Trophoblast cell (in vitro differentiated cells and primary cell): ENCODE results near the gene SLPI. TPM values are rescaled to one million over a fixed set of nuclear protein-coding genes. Genes with fewer than 3 reads are reported as not detected.

Source experiments
- DNase-seq, 2 donors: peaks; one replicate each; pipeline ENCODE4 v3.0.0-alpha.2; 2016
- H2AFZ ChIP-seq: 2 replicates; pipeline ENCODE4 v1.6.1; 2013; ENCODE audit warnings: low read length, moderate library complexity, mild to moderate bottlenecking; ENCODE audit not compliant: insufficient read depth, poor library complexity
- H2AK5ac ChIP-seq: 2 replicates; pipeline ENCODE4 v1.6.1; 2013; ENCODE audit warnings: mild to moderate bottlenecking, low read length
- H2BK120ac ChIP-seq: 2 replicates; pipeline ENCODE4 v1.6.1; 2013; ENCODE audit warnings: low read length, mild to moderate bottlenecking, moderate library complexity; ENCODE audit not compliant: insufficient read depth, poor library complexity
- H2BK12ac ChIP-seq: 2 replicates; pipeline ENCODE4 v1.6.1; 2013; ENCODE audit warnings: mild to moderate bottlenecking, low read length, moderate library complexity
- H2BK5ac ChIP-seq: 2 replicates; pipeline ENCODE4 v1.6.1; 2013; ENCODE audit warnings: low read length, low read depth, moderate library complexity, mild to moderate bottlenecking; ENCODE audit not compliant: poor library complexity
- H3K14ac ChIP-seq: 2 replicates; pipeline ENCODE4 v1.6.1; 2013; ENCODE audit warnings: mild to moderate bottlenecking, low read length
- H3K18ac ChIP-seq: 2 replicates; pipeline ENCODE4 v1.6.1; 2013; ENCODE audit warnings: mild to moderate bottlenecking, low read length
- H3K23ac ChIP-seq: 2 replicates; pipeline ENCODE4 v1.6.1; 2013; ENCODE audit warnings: low read length
- H3K27ac ChIP-seq: 2 replicates; pipeline ENCODE4 v1.5.1; 2013; ENCODE audit warnings: low read depth, mild to moderate bottlenecking, inconsistent platforms, low read length, moderate library complexity
- H3K27me3 ChIP-seq: 2 replicates; pipeline ENCODE4 v1.6.1; 2013; ENCODE audit warnings: inconsistent platforms, mild to moderate bottlenecking, low read length, moderate library complexity; ENCODE audit not compliant: insufficient read depth
- H3K36me3 ChIP-seq, 2 experiments: 1 replicate in 1 of 2; 2 replicates in 1 of 2; pipeline ENCODE4 v1.6.1; 2013; ENCODE audit warnings: low read length in 2 of 2, mild to moderate bottlenecking in 2 of 2, moderate library complexity in 1 of 2; ENCODE audit not compliant: insufficient read depth in 2 of 2, control insufficient read depth in 1 of 2
- H3K4ac ChIP-seq: 2 replicates; pipeline ENCODE4 v1.6.1; 2013; ENCODE audit warnings: low read depth, mild to moderate bottlenecking, low read length, moderate library complexity
- H3K4me1 ChIP-seq, 2 experiments: 1 replicate in 1 of 2; 2 replicates in 1 of 2; pipeline ENCODE4 v1.6.1; 2013; ENCODE audit warnings: low read length in 2 of 2, mild to moderate bottlenecking in 2 of 2, moderate library complexity in 1 of 2; ENCODE audit not compliant: insufficient read depth in 2 of 2, control insufficient read depth in 1 of 2
- H3K4me2 ChIP-seq: 2 replicates; pipeline ENCODE4 v1.6.1; 2013; ENCODE audit warnings: inconsistent platforms, mild to moderate bottlenecking, low read length, moderate library complexity
- H3K4me3 ChIP-seq: 2 replicates; pipeline ENCODE4 v1.5.1; 2013; ENCODE audit warnings: mild to moderate bottlenecking, low read depth, low read length, inconsistent platforms
- H3K79me1 ChIP-seq: one replicate; pipeline ENCODE4 v1.6.1; 2013; ENCODE audit warnings: low read length
- H3K79me2 ChIP-seq: 2 replicates; pipeline ENCODE4 v1.6.1; 2013; ENCODE audit warnings: low read length, mild to moderate bottlenecking; ENCODE audit not compliant: control insufficient read depth, insufficient read depth, poor library complexity
- H3K9ac ChIP-seq: 2 replicates; pipeline ENCODE4 v1.6.1; 2013; ENCODE audit warnings: mild to moderate bottlenecking, low read length
- H3K9me3 ChIP-seq: 2 replicates; pipeline ENCODE4 v1.6.1; 2013; ENCODE audit warnings: low read depth, mild to moderate bottlenecking, control low read depth, inconsistent platforms, low read length; ENCODE audit not compliant: insufficient read depth
- H4K12ac ChIP-seq: 2 replicates; pipeline ENCODE4 v1.6.1; 2013; ENCODE audit warnings: low read depth, mild to moderate bottlenecking, low read length, moderate library complexity
- H4K8ac ChIP-seq: 2 replicates; pipeline ENCODE4 v1.6.1; 2013; ENCODE audit warnings: low read depth, mild to moderate bottlenecking, low read length, moderate library complexity
- H4K91ac ChIP-seq: one replicate; pipeline ENCODE4 v1.6.1; 2013; ENCODE audit warnings: low read depth, mild to moderate bottlenecking, low read length, moderate library complexity
- WGBS: extraction: QIAGEN DNeasy Blood & Tissue Kit; methylation state at CpG from one replicate; pipeline ENCODE4 v1.1.7; 2013; ENCODE audit warnings: missing lambda C conversion rate; ENCODE audit not compliant: insufficient read length, insufficient coverage; ENCODE audit errors: extremely low coverage; 5-methylcytosine and 5-hydroxymethylcytosine counted together
- polyA plus RNA-seq: library from polyadenylated mRNA; stranded (reverse); fragments of 200-250 nt; gene quantifications from 2 replicates; pipeline ENCODE4 v1.2.3, GENCODE V29; 2013

The SLPI gene, protein sequence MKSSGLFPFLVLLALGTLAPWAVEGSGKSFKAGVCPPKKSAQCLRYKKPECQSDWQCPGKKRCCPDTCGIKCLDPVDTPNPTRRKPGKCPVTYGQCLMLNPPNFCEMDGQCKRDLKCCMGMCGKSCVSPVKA
- polyA plus RNA-seq, result 2.2 and 2.6 TPM in 2 replicates

- Histone ChIP-seq H2BK12ac (no peak within 1 kb of the TSS), H3K4me2 (no peak within 1 kb of the TSS), H3K18ac (no peak within 1 kb of the TSS), H3K4me1 (no peaks in the 10 kb centered on the region), H2BK120ac (no peak within 1 kb of the TSS), H2AFZ (no peak within 1 kb of the TSS), H3K4me3 (no peak within 1 kb of the TSS), H2AK5ac (no peak within 1 kb of the TSS), H3K79me1 (no peaks in the 10 kb centered on the region), H3K36me3 (no peaks in the 10 kb centered on the region), H2BK5ac (no peak within 1 kb of the TSS), H3K23ac (no peak within 1 kb of the TSS), H3K27me3 (no peaks in the 10 kb centered on the region), H3K9ac (no peak within 1 kb of the TSS), H3K4ac (no peak within 1 kb of the TSS), H3K27ac (no peak within 1 kb of the TSS), H4K91ac (no peak within 1 kb of the TSS), H4K8ac (no peak within 1 kb of the TSS), H4K12ac (no peak within 1 kb of the TSS), H3K14ac (no peak within 1 kb of the TSS), H3K79me2 (no peaks in the 10 kb centered on the region), H3K9me3 (no peaks in the 10 kb centered on the region)
- peak; percentile 69 to 93 for DNase-seq
- no CpG with 5 or more reads among the region's 7 CpGs for WGBS
Observed at GRCh38 chr20:45254383-45255262, at the start of gene SLPI. SLPI (minus strand) TSS chr20:45254564; CDS start chr20:45254543, 21 bp downstream.

- H2AFZ ChIP-seq, result no peak overlapping the region
- H3K23ac ChIP-seq, result no peak overlapping the region
- H2BK12ac ChIP-seq, result no peak overlapping the region
- H3K14ac ChIP-seq, result no peak overlapping the region
- H3K27me3 ChIP-seq, result no peaks in the 10 kb centered on the region
- H4K12ac ChIP-seq, result no peak overlapping the region
- no peak overlapping the region for H4K91ac ChIP-seq
- peaks cover 0 to 3% of the 10 kb centered on the region in 2 experiments for H3K4me1 ChIP-seq
- no peak overlapping the region for H2BK120ac ChIP-seq
- no peaks in the 10 kb centered on the region for H3K36me3 ChIP-seq
- H3K27ac ChIP-seq, result no peak overlapping the region
- no peak overlapping the region for H3K4me3 ChIP-seq
- DNase-seq, result no peak
- H3K79me2 ChIP-seq, result no peaks in the 10 kb centered on the region
- H2BK5ac ChIP-seq, result no peak overlapping the region
- no peak overlapping the region for H2AK5ac ChIP-seq
- H3K9ac ChIP-seq, result no peak overlapping the region
- no peak overlapping the region for H4K8ac ChIP-seq
- H3K4ac ChIP-seq, result no peak overlapping the region
- H3K4me2 ChIP-seq, result no peak overlapping the region
- peaks cover 4% of the 10 kb centered on the region for H3K9me3 ChIP-seq
- no peaks in the 10 kb centered on the region for H3K79me1 ChIP-seq
- H3K18ac ChIP-seq, result no peak overlapping the region
- WGBS, result no CpG with 5 or more reads among the region's 47 CpGs
Observed at GRCh38 chr20:45303586-45304463, 49.5 kb upstream of the SLPI start.

DNA sequence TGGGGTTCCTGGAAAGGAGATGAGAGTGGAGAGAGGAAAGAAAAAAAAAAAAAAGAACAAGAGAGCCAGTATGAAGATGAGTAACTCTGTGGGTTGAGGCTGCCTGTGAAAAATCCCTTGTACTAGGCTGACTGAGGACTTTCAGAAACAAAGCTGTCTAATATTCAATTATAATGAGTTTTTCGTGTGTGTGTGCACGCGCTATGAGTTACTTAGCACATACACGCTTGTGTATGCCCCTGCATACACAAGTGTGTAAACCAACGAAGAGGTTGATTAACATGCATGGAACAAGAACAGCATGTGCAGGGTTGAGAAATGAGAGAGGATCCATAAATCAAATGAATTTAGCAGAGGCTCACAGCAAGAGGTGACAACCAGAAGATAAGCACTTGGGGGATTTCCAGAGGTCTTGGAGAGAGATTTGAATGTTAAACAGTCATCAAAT, 47.5 kb upstream of the SLPI start:
- H3K36me3 ChIP-seq, result no peaks in the 10 kb centered on the region
- H2BK5ac ChIP-seq, result no peak overlapping the region
- no peak overlapping the region for H4K12ac ChIP-seq
- no peak overlapping the region for H3K23ac ChIP-seq
- H3K4ac ChIP-seq, result no peak overlapping the region
- no peak overlapping the region for H3K18ac ChIP-seq
- H3K27me3 ChIP-seq, result no peaks in the 10 kb centered on the region
- no CpG with 5 or more reads among the region's 5 CpGs for WGBS
- H3K79me2 ChIP-seq, result no peaks in the 10 kb centered on the region
- no peak overlapping the region for H3K4me3 ChIP-seq
- no peak overlapping the region for H2BK120ac ChIP-seq
- H4K91ac ChIP-seq, result no peak overlapping the region
- peaks cover 0 to 3% of the 10 kb centered on the region in 2 experiments for H3K4me1 ChIP-seq
- no peak overlapping the region for H3K9ac ChIP-seq
- DNase-seq, result no peak
- no peaks in the 10 kb centered on the region for H3K79me1 ChIP-seq
- H2BK12ac ChIP-seq, result no peak overlapping the region
- no peak overlapping the region for H3K27ac ChIP-seq
- no peak overlapping the region for H3K4me2 ChIP-seq
- H2AK5ac ChIP-seq, result no peak overlapping the region
- H3K14ac ChIP-seq, result no peak overlapping the region
- no peak overlapping the region for H4K8ac ChIP-seq
- peaks cover 4% of the 10 kb centered on the region for H3K9me3 ChIP-seq
- no peak overlapping the region for H2AFZ ChIP-seq

- H4K12ac ChIP-seq, result no peak overlapping the region
- H4K91ac ChIP-seq, result no peak overlapping the region
- H3K9ac ChIP-seq, result no peak overlapping the region
- no peak overlapping the region for H2BK5ac ChIP-seq
- H2BK120ac ChIP-seq, result no peak overlapping the region
- no peaks in the 10 kb centered on the region for H3K27me3 ChIP-seq
- no CpG with 5 or more reads among the region's 4 CpGs for WGBS
- no peaks in the 10 kb centered on the region for H3K4me1 ChIP-seq
- H2BK12ac ChIP-seq, result no peak overlapping the region
- no peak overlapping the region for H2AK5ac ChIP-seq
- no peak overlapping the region for H3K23ac ChIP-seq
- H3K4me2 ChIP-seq, result no peak overlapping the region
- no peaks in the 10 kb centered on the region for H3K79me1 ChIP-seq
- no peak overlapping the region for H3K14ac ChIP-seq
- peak in 1 of 2 donors; percentile 38 for DNase-seq
- H3K27ac ChIP-seq, result no peak overlapping the region
- no peak overlapping the region for H2AFZ ChIP-seq
- peaks cover 4% of the 10 kb centered on the region for H3K9me3 ChIP-seq
- H3K18ac ChIP-seq, result no peak overlapping the region
- no peak overlapping the region for H3K4ac ChIP-seq
- no peak overlapping the region for H4K8ac ChIP-seq
- no peak overlapping the region for H3K4me3 ChIP-seq
- H3K79me2 ChIP-seq, result no peaks in the 10 kb centered on the region
- H3K36me3 ChIP-seq, result no peaks in the 10 kb centered on the region
Observed at GRCh38 chr20:45300961-45301360, 46.6 kb upstream of the SLPI start.
